Mammary epithelial cell (primary cell): ENCODE measurements around the gene CPSF3.

Source experiments
- EZH2 ChIP-seq: IDR thresholded peaks from 2 replicates; pipeline ENCODE4 v1.6.1; 2012; ENCODE audit warnings: low read length, inconsistent platforms, borderline replicate concordance
- TF ChIP-seq, protein P1 (sequence below), 2 donors: IDR thresholded peaks in 1 of 2; conservative IDR thresholded peaks in 1 of 2; 2 replicates each; pipeline ENCODE4 v1.5.1; 2011 to 2012; ENCODE audit warnings: inconsistent platforms in 2 of 2, low read length in 2 of 2, mild to moderate bottlenecking in 2 of 2, control low read depth in 1 of 2, low read depth in 1 of 2; ENCODE audit not compliant: insufficient read depth in 1 of 2; ENCODE audit errors: extremely low read depth in 1 of 2

DNA sequence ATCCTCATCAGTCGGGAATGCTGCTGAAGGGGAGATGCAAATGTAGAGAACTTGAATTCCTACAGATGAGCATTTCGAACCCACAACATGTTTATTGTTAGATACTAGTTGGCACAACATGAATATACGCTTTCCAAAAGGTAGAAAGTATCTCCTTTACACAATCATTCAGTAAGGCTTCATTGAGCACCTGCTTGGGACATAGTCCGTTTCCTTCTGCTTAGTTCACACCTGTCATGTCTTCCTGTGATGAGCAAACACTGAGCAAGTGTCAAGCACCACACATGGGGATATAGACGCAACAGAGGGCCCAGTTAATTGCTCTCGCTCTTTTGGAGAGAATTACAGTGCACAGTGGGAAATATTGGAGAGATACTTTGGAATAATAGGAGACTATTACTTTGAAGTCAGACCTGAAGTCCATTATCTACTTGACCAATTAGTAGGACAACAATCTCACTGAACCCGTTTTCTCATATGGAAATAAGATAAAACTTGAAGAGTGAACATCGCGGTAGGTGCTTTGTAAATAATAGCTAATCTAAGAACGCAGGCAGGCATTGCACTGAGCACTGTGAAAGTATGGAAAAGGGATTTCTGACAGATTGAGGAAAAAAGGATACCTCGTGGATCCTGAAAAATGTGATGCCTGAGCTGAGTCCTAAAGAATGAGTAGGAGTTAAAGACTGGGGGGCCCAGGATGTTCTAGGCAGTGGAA is 1.2 kb downstream of the CPSF3 start:
- TF ChIP-seq, protein P1, sequence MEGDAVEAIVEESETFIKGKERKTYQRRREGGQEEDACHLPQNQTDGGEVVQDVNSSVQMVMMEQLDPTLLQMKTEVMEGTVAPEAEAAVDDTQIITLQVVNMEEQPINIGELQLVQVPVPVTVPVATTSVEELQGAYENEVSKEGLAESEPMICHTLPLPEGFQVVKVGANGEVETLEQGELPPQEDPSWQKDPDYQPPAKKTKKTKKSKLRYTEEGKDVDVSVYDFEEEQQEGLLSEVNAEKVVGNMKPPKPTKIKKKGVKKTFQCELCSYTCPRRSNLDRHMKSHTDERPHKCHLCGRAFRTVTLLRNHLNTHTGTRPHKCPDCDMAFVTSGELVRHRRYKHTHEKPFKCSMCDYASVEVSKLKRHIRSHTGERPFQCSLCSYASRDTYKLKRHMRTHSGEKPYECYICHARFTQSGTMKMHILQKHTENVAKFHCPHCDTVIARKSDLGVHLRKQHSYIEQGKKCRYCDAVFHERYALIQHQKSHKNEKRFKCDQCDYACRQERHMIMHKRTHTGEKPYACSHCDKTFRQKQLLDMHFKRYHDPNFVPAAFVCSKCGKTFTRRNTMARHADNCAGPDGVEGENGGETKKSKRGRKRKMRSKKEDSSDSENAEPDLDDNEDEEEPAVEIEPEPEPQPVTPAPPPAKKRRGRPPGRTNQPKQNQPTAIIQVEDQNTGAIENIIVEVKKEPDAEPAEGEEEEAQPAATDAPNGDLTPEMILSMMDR (conservative IDR thresholded peaks at IDR 0.05 in 1 of 2, IDR thresholded peaks at IDR 0.05 in 1 of 2; ENCODE audit: extremely low read depth in 1 of 2, insufficient read depth in 1 of 2, low read depth in 1 of 2, low read length in 2 of 2), result no peak
- TF ChIP-seq EZH2, result no peak
